Measurements from ENCODE around the gene FAP. TPM values are rescaled to one million over a fixed set of nuclear protein-coding genes. Genes with fewer than 3 reads are reported as not detected.

FAP gene
- total RNA-seq, 1 experiment from 2014 or later: not detected

DNA sequence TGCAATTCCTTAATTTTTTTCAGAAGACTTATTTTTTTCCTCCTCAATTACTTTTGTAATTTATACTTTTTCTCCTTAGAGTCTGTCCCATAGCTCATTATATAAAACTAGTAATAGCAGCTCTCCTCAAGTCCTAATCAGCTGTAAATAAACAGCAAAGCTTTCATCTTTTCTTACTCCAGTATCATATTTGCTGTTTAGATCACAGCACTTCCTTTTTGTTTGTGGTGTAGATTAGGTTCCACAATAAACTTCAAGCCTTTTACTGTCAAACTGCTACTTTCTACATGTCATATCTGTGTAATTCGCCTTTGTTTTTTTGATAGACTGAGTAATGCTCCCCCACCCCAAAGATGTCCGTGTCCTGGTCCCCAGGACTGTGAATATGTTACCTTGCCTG, 116.7 kb downstream of the FAP start (continued):
- TF ChIP-seq, protein P1, sequence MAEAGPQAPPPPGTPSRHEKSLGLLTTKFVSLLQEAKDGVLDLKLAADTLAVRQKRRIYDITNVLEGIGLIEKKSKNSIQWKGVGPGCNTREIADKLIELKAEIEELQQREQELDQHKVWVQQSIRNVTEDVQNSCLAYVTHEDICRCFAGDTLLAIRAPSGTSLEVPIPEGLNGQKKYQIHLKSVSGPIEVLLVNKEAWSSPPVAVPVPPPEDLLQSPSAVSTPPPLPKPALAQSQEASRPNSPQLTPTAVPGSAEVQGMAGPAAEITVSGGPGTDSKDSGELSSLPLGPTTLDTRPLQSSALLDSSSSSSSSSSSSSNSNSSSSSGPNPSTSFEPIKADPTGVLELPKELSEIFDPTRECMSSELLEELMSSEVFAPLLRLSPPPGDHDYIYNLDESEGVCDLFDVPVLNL (CRISPR knock-in tag; IDR thresholded peaks at IDR 0.05; ENCODE audit: borderline replicate concordance, low read depth): no peak
- TF ChIP-seq, protein P2, sequence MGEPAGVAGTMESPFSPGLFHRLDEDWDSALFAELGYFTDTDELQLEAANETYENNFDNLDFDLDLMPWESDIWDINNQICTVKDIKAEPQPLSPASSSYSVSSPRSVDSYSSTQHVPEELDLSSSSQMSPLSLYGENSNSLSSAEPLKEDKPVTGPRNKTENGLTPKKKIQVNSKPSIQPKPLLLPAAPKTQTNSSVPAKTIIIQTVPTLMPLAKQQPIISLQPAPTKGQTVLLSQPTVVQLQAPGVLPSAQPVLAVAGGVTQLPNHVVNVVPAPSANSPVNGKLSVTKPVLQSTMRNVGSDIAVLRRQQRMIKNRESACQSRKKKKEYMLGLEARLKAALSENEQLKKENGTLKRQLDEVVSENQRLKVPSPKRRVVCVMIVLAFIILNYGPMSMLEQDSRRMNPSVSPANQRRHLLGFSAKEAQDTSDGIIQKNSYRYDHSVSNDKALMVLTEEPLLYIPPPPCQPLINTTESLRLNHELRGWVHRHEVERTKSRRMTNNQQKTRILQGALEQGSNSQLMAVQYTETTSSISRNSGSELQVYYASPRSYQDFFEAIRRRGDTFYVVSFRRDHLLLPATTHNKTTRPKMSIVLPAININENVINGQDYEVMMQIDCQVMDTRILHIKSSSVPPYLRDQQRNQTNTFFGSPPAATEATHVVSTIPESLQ (CRISPR knock-in tag; IDR thresholded peaks at IDR 0.05): no peak
- TF ChIP-seq, protein P3, sequence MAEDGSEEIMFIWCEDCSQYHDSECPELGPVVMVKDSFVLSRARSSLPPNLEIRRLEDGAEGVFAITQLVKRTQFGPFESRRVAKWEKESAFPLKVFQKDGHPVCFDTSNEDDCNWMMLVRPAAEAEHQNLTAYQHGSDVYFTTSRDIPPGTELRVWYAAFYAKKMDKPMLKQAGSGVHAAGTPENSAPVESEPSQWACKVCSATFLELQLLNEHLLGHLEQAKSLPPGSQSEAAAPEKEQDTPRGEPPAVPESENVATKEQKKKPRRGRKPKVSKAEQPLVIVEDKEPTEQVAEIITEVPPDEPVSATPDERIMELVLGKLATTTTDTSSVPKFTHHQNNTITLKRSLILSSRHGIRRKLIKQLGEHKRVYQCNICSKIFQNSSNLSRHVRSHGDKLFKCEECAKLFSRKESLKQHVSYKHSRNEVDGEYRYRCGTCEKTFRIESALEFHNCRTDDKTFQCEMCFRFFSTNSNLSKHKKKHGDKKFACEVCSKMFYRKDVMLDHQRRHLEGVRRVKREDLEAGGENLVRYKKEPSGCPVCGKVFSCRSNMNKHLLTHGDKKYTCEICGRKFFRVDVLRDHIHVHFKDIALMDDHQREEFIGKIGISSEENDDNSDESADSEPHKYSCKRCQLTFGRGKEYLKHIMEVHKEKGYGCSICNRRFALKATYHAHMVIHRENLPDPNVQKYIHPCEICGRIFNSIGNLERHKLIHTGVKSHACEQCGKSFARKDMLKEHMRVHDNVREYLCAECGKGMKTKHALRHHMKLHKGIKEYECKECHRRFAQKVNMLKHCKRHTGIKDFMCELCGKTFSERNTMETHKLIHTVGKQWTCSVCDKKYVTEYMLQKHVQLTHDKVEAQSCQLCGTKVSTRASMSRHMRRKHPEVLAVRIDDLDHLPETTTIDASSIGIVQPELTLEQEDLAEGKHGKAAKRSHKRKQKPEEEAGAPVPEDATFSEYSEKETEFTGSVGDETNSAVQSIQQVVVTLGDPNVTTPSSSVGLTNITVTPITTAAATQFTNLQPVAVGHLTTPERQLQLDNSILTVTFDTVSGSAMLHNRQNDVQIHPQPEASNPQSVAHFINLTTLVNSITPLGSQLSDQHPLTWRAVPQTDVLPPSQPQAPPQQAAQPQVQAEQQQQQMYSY (CRISPR knock-in tag; IDR thresholded peaks at IDR 0.05): no peak
- TF ChIP-seq ZNF232 (CRISPR knock-in tag; IDR thresholded peaks at IDR 0.05): no peak
- TF ChIP-seq ESRRA (CRISPR knock-in tag; IDR thresholded peaks at IDR 0.05; ENCODE audit: borderline replicate concordance): no peak
- no peak for TF ChIP-seq ZNF263 (CRISPR knock-in tag; IDR thresholded peaks at IDR 0.05; ENCODE audit: low read depth)

DNA sequence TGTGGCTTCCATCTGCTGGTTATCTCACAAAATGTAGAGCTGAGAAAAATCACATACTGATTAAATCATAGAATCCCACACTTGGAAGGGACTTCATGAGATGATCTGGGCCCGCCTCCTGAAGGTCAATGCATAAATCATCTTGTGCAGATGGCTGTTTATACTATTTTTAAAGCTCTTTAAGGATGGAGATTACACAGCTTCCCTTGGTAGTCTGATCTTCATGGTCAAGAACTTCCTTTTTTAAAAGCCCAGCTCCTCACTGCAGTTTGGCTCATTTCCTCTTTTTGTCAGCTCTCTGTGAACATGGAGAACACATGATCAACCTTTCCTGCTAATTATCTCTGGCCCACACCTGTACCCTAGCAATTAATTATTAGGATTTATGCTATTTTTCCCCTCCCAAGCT, 117.1 kb downstream of the FAP start:
- ATAC-seq: no peak
- TF ChIP-seq ZNF232 (CRISPR knock-in tag; IDR thresholded peaks at IDR 0.05) (no peak), FOXP1 (CRISPR knock-in tag; IDR thresholded peaks at IDR 0.05; ENCODE audit: borderline replicate concordance) (no peak), ZNF396 (CRISPR knock-in tag; IDR thresholded peaks at IDR 0.05; ENCODE audit: borderline replicate concordance) (no peak), ZNF671 (CRISPR knock-in tag; IDR thresholded peaks at IDR 0.05) (no peak), FOXJ3 (CRISPR knock-in tag; IDR thresholded peaks at IDR 0.05; ENCODE audit: borderline replicate concordance) (no peak), TEAD4 (CRISPR knock-in tag; IDR thresholded peaks at IDR 0.05) (no peak), RELA (CRISPR knock-in tag; IDR thresholded peaks at IDR 0.05; ENCODE audit: borderline replicate concordance) (no peak), EMX1 (CRISPR knock-in tag; IDR thresholded peaks at IDR 0.05) (no peak), CREM (CRISPR knock-in tag; IDR thresholded peaks at IDR 0.05) (no peak)
- TF ChIP-seq, protein P4, sequence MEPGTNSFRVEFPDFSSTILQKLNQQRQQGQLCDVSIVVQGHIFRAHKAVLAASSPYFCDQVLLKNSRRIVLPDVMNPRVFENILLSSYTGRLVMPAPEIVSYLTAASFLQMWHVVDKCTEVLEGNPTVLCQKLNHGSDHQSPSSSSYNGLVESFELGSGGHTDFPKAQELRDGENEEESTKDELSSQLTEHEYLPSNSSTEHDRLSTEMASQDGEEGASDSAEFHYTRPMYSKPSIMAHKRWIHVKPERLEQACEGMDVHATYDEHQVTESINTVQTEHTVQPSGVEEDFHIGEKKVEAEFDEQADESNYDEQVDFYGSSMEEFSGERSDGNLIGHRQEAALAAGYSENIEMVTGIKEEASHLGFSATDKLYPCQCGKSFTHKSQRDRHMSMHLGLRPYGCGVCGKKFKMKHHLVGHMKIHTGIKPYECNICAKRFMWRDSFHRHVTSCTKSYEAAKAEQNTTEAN (CRISPR knock-in tag; IDR thresholded peaks at IDR 0.05): no peak
- TF ChIP-seq, protein P5, sequence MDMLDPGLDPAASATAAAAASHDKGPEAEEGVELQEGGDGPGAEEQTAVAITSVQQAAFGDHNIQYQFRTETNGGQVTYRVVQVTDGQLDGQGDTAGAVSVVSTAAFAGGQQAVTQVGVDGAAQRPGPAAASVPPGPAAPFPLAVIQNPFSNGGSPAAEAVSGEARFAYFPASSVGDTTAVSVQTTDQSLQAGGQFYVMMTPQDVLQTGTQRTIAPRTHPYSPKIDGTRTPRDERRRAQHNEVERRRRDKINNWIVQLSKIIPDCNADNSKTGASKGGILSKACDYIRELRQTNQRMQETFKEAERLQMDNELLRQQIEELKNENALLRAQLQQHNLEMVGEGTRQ (CRISPR knock-in tag; IDR thresholded peaks at IDR 0.05): no peak
- TF ChIP-seq, protein P6, sequence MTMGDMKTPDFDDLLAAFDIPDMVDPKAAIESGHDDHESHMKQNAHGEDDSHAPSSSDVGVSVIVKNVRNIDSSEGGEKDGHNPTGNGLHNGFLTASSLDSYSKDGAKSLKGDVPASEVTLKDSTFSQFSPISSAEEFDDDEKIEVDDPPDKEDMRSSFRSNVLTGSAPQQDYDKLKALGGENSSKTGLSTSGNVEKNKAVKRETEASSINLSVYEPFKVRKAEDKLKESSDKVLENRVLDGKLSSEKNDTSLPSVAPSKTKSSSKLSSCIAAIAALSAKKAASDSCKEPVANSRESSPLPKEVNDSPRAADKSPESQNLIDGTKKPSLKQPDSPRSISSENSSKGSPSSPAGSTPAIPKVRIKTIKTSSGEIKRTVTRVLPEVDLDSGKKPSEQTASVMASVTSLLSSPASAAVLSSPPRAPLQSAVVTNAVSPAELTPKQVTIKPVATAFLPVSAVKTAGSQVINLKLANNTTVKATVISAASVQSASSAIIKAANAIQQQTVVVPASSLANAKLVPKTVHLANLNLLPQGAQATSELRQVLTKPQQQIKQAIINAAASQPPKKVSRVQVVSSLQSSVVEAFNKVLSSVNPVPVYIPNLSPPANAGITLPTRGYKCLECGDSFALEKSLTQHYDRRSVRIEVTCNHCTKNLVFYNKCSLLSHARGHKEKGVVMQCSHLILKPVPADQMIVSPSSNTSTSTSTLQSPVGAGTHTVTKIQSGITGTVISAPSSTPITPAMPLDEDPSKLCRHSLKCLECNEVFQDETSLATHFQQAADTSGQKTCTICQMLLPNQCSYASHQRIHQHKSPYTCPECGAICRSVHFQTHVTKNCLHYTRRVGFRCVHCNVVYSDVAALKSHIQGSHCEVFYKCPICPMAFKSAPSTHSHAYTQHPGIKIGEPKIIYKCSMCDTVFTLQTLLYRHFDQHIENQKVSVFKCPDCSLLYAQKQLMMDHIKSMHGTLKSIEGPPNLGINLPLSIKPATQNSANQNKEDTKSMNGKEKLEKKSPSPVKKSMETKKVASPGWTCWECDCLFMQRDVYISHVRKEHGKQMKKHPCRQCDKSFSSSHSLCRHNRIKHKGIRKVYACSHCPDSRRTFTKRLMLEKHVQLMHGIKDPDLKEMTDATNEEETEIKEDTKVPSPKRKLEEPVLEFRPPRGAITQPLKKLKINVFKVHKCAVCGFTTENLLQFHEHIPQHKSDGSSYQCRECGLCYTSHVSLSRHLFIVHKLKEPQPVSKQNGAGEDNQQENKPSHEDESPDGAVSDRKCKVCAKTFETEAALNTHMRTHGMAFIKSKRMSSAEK (CRISPR knock-in tag; IDR thresholded peaks at IDR 0.05; ENCODE audit: borderline replicate concordance): no peak
- TF ChIP-seq, protein P7, sequence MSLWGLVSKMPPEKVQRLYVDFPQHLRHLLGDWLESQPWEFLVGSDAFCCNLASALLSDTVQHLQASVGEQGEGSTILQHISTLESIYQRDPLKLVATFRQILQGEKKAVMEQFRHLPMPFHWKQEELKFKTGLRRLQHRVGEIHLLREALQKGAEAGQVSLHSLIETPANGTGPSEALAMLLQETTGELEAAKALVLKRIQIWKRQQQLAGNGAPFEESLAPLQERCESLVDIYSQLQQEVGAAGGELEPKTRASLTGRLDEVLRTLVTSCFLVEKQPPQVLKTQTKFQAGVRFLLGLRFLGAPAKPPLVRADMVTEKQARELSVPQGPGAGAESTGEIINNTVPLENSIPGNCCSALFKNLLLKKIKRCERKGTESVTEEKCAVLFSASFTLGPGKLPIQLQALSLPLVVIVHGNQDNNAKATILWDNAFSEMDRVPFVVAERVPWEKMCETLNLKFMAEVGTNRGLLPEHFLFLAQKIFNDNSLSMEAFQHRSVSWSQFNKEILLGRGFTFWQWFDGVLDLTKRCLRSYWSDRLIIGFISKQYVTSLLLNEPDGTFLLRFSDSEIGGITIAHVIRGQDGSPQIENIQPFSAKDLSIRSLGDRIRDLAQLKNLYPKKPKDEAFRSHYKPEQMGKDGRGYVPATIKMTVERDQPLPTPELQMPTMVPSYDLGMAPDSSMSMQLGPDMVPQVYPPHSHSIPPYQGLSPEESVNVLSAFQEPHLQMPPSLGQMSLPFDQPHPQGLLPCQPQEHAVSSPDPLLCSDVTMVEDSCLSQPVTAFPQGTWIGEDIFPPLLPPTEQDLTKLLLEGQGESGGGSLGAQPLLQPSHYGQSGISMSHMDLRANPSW (CRISPR knock-in tag; conservative IDR thresholded peaks at IDR 0.05; ENCODE audit: low read depth): no peak
- TF ChIP-seq, protein P8, sequence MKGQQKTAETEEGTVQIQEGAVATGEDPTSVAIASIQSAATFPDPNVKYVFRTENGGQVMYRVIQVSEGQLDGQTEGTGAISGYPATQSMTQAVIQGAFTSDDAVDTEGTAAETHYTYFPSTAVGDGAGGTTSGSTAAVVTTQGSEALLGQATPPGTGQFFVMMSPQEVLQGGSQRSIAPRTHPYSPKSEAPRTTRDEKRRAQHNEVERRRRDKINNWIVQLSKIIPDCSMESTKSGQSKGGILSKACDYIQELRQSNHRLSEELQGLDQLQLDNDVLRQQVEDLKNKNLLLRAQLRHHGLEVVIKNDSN (CRISPR knock-in tag; IDR thresholded peaks at IDR 0.05): no peak

More for the DNA sequence above, 117.1 kb downstream of the FAP start:
- 0 out of 2 replicates have a peak, but pooled peaks cover 4% of the 10 kb centered on the region for H3K4me1 Mint-ChIP-seq
- ChIA-PET POLR2A (interaction anchor here (1.2 kb wide), 1 partner anchor 138 kb away, joined by 3 read pairs; no protein-coding TSS in a partner anchor), CTCF (interaction anchor here (1.3 to 3.3 kb wide), 4 partner anchors 126 to 172 kb away, joined by 3 to 15 read pairs (median 8); no protein-coding TSS in a partner anchor)
- H3K9me3 Mint-ChIP-seq: 0 out of 2 replicates have a peak, but pooled peaks cover 8% of the 10 kb centered on the region
- H3K27ac Mint-ChIP-seq: no peak overlapping the region
- no peaks in the 10 kb centered on the region for H3K36me3 Mint-ChIP-seq
- H3K27me3 Mint-ChIP-seq (ENCODE audit: low read depth): no peaks in the 10 kb centered on the region
- DNase-seq (ENCODE audit: low spot score): no peak
- no peak overlapping the region for H3K4me3 Mint-ChIP-seq

All from WTC11 (cell line).